HG02642 (cell line): ENCODE results near the gene FBXO41.
"Not testable (repeated sequence)": the region's sequence is repeated elsewhere in the genome, so short reads cannot be mapped to it uniquely, and the experiment has no call there.

ENCODE experiments used
- ATAC-seq: cut with Tn5 transposase; IDR thresholded peaks from one replicate; pipeline ENCODE4 v1.9.1; 2021; ENCODE audit warnings: mild to moderate bottlenecking; ENCODE audit not compliant: unreplicated experiment, poor library complexity

FBXO41 gene

GRCh38 chr2:73263540-73264331 is 20.5 kb downstream of the FBXO41 start:
- no peak for ATAC-seq

- not testable (repeated sequence) for ATAC-seq
Observed at GRCh38 chr2:73262691-73263429, 21.4 kb downstream of the FBXO41 start.

GRCh38 chr2:73262108-73262651 is 22.1 kb downstream of the FBXO41 start:
- ATAC-seq: no peak

- no peak for ATAC-seq
Observed at GRCh38 chr2:73260338-73260984, 23.8 kb downstream of the FBXO41 start.

GRCh38 chr2:73259704-73260337 is 24.5 kb downstream of the FBXO41 start:
- no peak for ATAC-seq

- no peak for ATAC-seq
Observed at GRCh38 chr2:73259276-73259675, 25.0 kb downstream of the FBXO41 start.

GRCh38 chr2:73258913-73259215 is 25.4 kb downstream of the FBXO41 start:
- no peak for ATAC-seq

GRCh38 chr2:73258186-73258912 is 25.9 kb downstream of the FBXO41 start:
- ATAC-seq: no peak

GRCh38 chr2:73257425-73258125 is 26.7 kb downstream of the FBXO41 start:
- no peak for ATAC-seq

GRCh38 chr2:73257021-73257420 is 27.3 kb downstream of the FBXO41 start:
- no peak for ATAC-seq

GRCh38 chr2:73256618-73256922 is 27.7 kb downstream of the FBXO41 start:
- no peak for ATAC-seq

GRCh38 chr2:73255907-73256617 is 28.2 kb downstream of the FBXO41 start:
- no peak for ATAC-seq

GRCh38 chr2:73255007-73255644 is 29.2 kb downstream of the FBXO41 start:
- no peak for ATAC-seq

- no peak for ATAC-seq
Observed at GRCh38 chr2:73254343-73255006, 29.8 kb downstream of the FBXO41 start.

- no peak for ATAC-seq
Observed at GRCh38 chr2:73253901-73254300, 30.4 kb downstream of the FBXO41 start.

- no peak for ATAC-seq
Observed at GRCh38 chr2:73253400-73253799, 30.9 kb downstream of the FBXO41 start.

GRCh38 chr2:73252238-73253027 is 31.8 kb downstream of the FBXO41 start:
- ATAC-seq: no peak
